Neural progenitor cell (in vitro differentiated cells): ENCODE data around the gene IPPK.

Experiments used
- CTCF ChIP-seq: fragments of 200-600 bp; sonication (generic); IDR thresholded peaks from 2 replicates; pipeline ENCODE4 v1.5.1; 2017; ENCODE audit warnings: antibody characterized with exemption, mild to moderate bottlenecking
- EZH2 ChIP-seq: fragments of 200-600 bp; sonication (generic); IDR thresholded peaks from 2 replicates; pipeline ENCODE4 v1.6.1; 2017; ENCODE audit warnings: antibody characterized with exemption, mild to moderate bottlenecking, moderate library complexity
- EZH2phosphoT487 ChIP-seq: fragments of 200-600 bp; sonication (generic); IDR thresholded peaks from 2 replicates; pipeline ENCODE4 v1.6.1; 2017; ENCODE audit warnings: antibody characterized with exemption

- no peak for TF ChIP-seq CTCF
- no peak for TF ChIP-seq EZH2
- TF ChIP-seq EZH2phosphoT487 = no peak
Observed at GRCh38 chr9:92666236-92666635, 3.7 kb downstream of the IPPK start.
